ENCODE data around the gene LCLAT1. TPM values are rescaled to one million over a fixed set of nuclear protein-coding genes. Genes with fewer than 3 reads are reported as not detected.

LCLAT1 gene
- total RNA-seq, 4 donors from 2014 or later: 11.9 to 13.5 (median 12.6) TPM

GRCh38 chr2:30653847-30654246, 206.8 kb downstream of the LCLAT1 start:
- Histone ChIP-seq H3K36me3 (no peaks in the 10 kb centered on the region), H3K27ac (no peak overlapping the region), H3K9me3 (no peaks in the 10 kb centered on the region), H3K4me1 (no peaks in the 10 kb centered on the region), H3K4me3 (no peak overlapping the region), H3K27me3 (no peaks in the 10 kb centered on the region)
- intact Hi-C loops (cut with DNase I): no loop called here
- no peak for TF ChIP-seq CTCF (IDR thresholded peaks at IDR 0.05)
- TF ChIP-seq POLR2A (IDR thresholded peaks at IDR 0.05): no peak
- WGBS, 2 donors: 75% methylated on average over 2 of the region's 2 CpGs; no CpG with 5 or more reads in 1 of the 2 donors
- DNase-seq: no peak

GRCh38 chr2:30654404-30654803, 207.4 kb downstream of the LCLAT1 start:
- intact Hi-C loops (cut with DNase I): no loop called here
- Histone ChIP-seq H3K4me3 (no peak overlapping the region), H3K4me1 (no peaks in the 10 kb centered on the region), H3K27me3 (no peaks in the 10 kb centered on the region), H3K36me3 (no peaks in the 10 kb centered on the region), H3K27ac (no peak overlapping the region), H3K9me3 (no peaks in the 10 kb centered on the region)
- TF ChIP-seq POLR2A (IDR thresholded peaks at IDR 0.05) (no peak), CTCF (IDR thresholded peaks at IDR 0.05) (no peak)
- WGBS, 2 donors: 84 to 95% methylated on average over 3 of the region's 3 CpGs
- no peak for DNase-seq

DNA sequence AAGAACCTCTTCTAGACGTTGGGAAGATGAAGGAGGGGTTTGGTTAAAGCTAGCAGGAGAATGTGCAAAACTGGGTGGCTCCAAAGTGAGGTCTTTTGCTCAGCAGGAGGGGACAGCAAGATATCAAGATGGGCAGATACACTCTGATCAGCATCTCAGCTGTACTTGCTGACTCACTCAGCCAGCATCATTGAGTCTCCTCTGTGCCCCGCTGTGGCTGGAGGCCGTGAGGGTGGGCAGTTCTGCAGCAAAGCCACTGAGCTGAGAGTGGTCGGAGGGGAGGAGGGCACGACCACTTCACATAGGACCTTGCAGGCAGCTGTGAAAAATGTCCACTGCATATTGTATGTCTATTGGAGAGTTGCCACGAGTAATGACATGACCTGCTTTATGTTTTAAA, 208.2 kb downstream of the LCLAT1 start:
- H3K4me1 ChIP-seq: no peaks in the 10 kb centered on the region
- H3K27ac ChIP-seq: no peak overlapping the region
- H3K9me3 ChIP-seq: no peaks in the 10 kb centered on the region
- H3K36me3 ChIP-seq: no peaks in the 10 kb centered on the region
- intact Hi-C loops (cut with DNase I): no loop called here
- TF ChIP-seq POLR2A (IDR thresholded peaks at IDR 0.05) (no peak), CTCF (IDR thresholded peaks at IDR 0.05) (no peak)
- H3K27me3 ChIP-seq: no peaks in the 10 kb centered on the region
- H3K4me3 ChIP-seq: no peak overlapping the region
- DNase-seq: no peak
- 38 to 62% methylated on average over 1 to 4 of the region's 6 CpGs for WGBS, 2 donors

DNA sequence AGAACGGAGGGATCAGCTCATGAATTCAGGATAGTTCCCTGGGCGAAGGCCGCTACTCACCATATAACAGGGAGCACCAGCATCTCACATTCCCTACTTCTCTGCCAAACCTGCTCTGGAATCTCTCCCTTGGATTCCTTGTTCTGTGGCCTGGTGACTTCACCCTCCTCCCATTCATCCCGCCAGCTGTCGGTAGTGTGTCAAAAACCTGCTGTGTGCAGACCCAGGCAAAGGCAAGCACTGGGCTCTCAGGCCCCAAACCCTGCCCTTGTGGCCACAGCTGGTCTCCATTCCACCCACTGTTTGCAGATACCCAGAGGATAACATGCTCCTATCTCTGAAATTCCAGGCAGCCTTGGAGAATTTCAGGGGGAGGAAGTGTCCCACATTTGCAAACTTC, 208.6 kb downstream of the LCLAT1 start:
- Histone ChIP-seq H3K36me3 (no peaks in the 10 kb centered on the region), H3K4me1 (no peaks in the 10 kb centered on the region), H3K27ac (no peak overlapping the region), H3K4me3 (no peak overlapping the region), H3K9me3 (no peaks in the 10 kb centered on the region), H3K27me3 (no peaks in the 10 kb centered on the region)
- TF ChIP-seq POLR2A (IDR thresholded peaks at IDR 0.05) (no peak), CTCF (IDR thresholded peaks at IDR 0.05) (no peak)
- intact Hi-C loops (cut with DNase I): no loop called here
- DNase-seq: no peak
- 75 to 84% methylated on average over 5 of the region's 5 CpGs for WGBS, 2 donors

DNA sequence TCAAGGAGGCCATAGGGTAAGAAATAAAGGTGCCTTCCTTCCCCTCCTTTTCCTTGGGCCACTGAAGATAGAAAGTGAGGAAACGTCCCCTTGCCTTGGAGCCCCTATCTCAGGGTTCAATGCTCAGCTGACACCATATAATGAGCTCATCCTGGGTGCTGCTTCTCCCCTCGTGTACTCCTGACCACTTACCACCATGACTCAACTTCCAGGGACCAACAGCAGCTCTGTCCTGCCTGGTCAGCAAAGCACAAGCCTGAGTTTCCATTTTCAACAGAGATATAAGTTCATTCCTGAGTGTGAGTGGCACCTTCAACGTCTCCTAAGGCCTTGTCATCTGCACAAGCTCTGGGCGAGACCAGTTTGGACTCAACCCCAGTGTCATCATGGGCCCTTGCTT, 209.0 kb downstream of the LCLAT1 start:
- 56 to 68% methylated on average over 3 to 4 of the region's 4 CpGs for WGBS, 2 donors
- no peaks in the 10 kb centered on the region for H3K4me1 ChIP-seq
- TF ChIP-seq CTCF (IDR thresholded peaks at IDR 0.05) (no peak), POLR2A (IDR thresholded peaks at IDR 0.05) (no peak)
- H3K27me3 ChIP-seq: no peaks in the 10 kb centered on the region
- no peak overlapping the region for H3K27ac ChIP-seq
- H3K36me3 ChIP-seq: no peaks in the 10 kb centered on the region
- intact Hi-C loops (cut with DNase I): no loop called here
- no peak overlapping the region for H3K4me3 ChIP-seq
- DNase-seq: no peak
- no peaks in the 10 kb centered on the region for H3K9me3 ChIP-seq

Measured in esophagus squamous epithelium (tissue), 5 donors.